ENCODE data around the gene SORBS2. TPM values are rescaled to one million over a fixed set of nuclear protein-coding genes. Genes with fewer than 3 reads are reported as not detected.

The SORBS2 gene
- total and polyA plus RNA-seq, 2 of the 8 experiments (the other 6 are each of a cell fraction or from before 2014, with no cell fraction given) = 73.0 to 87.1 TPM

GRCh38 chr4:185677637-185678314, 134.2 kb downstream of the SORBS2 start:
- ChIA-PET CTCF (ENCODE audit: partially characterized antibody) (interaction anchor here (0.5 to 0.6 kb wide), 3 partner anchors 63 to 355 kb away, joined by 3 read pairs; no protein-coding TSS in a partner anchor), POLR2A (ENCODE audit: partially characterized antibody) (no interaction called here)
- H3K56ac ChIP-seq (replicated peaks; ENCODE audit: insufficient read length, low read depth, low read length) = no peak overlapping the region
- no peak overlapping the region for H2BK5ac ChIP-seq (ENCODE audit: low read depth, low read length)
- H3K23me2 ChIP-seq (ENCODE audit: low read depth, low read length) = no peaks in the 10 kb centered on the region
- no peak overlapping the region for H2AFZ ChIP-seq (ENCODE audit: low read length)
- no peak overlapping the region for H3K4ac ChIP-seq (replicated peaks; ENCODE audit: insufficient read length, low read depth, low read length)
- no peak overlapping the region for H3K4me3 ChIP-seq (ENCODE audit: extremely low read depth in 1 of 4, insufficient read depth in 2 of 4, low read depth in 3 of 4, low read length in 4 of 4)
- no peak overlapping the region for H3K9ac ChIP-seq (replicated peaks in 1 of 4; ENCODE audit: extremely low read depth in 1 of 4, low read depth in 3 of 4, low read length in 3 of 4)
- no peak for DNase-seq (ENCODE audit: low read depth in 1 of 2, low spot score in 2 of 2)
- H2BK120ac ChIP-seq (replicated peaks; ENCODE audit: low read depth, low read length) = no peak overlapping the region
- H3K4me2 ChIP-seq (ENCODE audit: insufficient read depth in 1 of 2, low read depth in 2 of 2, low read length in 2 of 2) = no peak overlapping the region
- no peak overlapping the region for H4K8ac ChIP-seq (ENCODE audit: extremely low read depth, insufficient read depth, low read length)
- 91% methylated on average over 1 of the region's 1 CpG; no CpG with 5 or more reads in 1 of the 2 experiments for WGBS, 2 experiments (ENCODE audit: extremely low coverage in 1 of 2, insufficient coverage in 1 of 2, insufficient read length in 1 of 2, insufficient replicate concordance in 2 of 2, low coverage in 1 of 2, low lambda C conversion rate in 2 of 2, missing lambda C conversion rate in 1 of 2)
- H2BK15ac ChIP-seq (ENCODE audit: low read length) = no peak overlapping the region
- H3K4me1 ChIP-seq (replicated peaks in 1 of 4; ENCODE audit: control insufficient read depth in 3 of 4, insufficient read depth in 4 of 4, low read length in 3 of 4) = peaks cover 0 to 3% (median 1%) of the 10 kb centered on the region in 4 experiments; a peak in 3 of 7 replicates
- no peaks in the 10 kb centered on the region for H3K79me1 ChIP-seq (ENCODE audit: low read depth, low read length)
- no peak overlapping the region for H2BK20ac ChIP-seq (ENCODE audit: low read length)
- H3K9me3 ChIP-seq (ENCODE audit: insufficient read depth in 2 of 2, low read depth in 1 of 2, low read length in 1 of 2) = no peaks in the 10 kb centered on the region
- no peaks in the 10 kb centered on the region for H3K79me2 ChIP-seq (ENCODE audit: control insufficient read depth in 1 of 2, insufficient read depth in 2 of 2, low read length in 2 of 2)
- no peak for FAIRE-seq
- no peak overlapping the region for H2AK5ac ChIP-seq (ENCODE audit: low read depth, low read length)
- no peak overlapping the region for H2BK12ac ChIP-seq (ENCODE audit: low read depth, low read length)
- H3K18ac ChIP-seq (ENCODE audit: extremely low read depth, low read length) = no peak overlapping the region
- no peaks in the 10 kb centered on the region for H3K27me3 ChIP-seq (replicated peaks in 1 of 4; ENCODE audit: control insufficient read depth in 3 of 4, extremely low read depth in 1 of 4, insufficient read depth in 3 of 4, low read length in 3 of 4)
- no peaks in the 10 kb centered on the region for H4K20me1 ChIP-seq (replicated peaks in 1 of 2; ENCODE audit: control insufficient read depth in 1 of 2, insufficient read depth in 2 of 2, low read length in 2 of 2)
- H4K5ac ChIP-seq (ENCODE audit: insufficient read length, low read depth, low read length) = no peak overlapping the region
- H3K36me3 ChIP-seq (ENCODE audit: control insufficient read depth in 2 of 4, insufficient read depth in 4 of 4, low read length in 3 of 4) = peaks cover 0 to 10% (median 0%) of the 10 kb centered on the region in 4 experiments; a peak in 2 of 8 replicates
- no peak overlapping the region for H4K91ac ChIP-seq (replicated peaks; ENCODE audit: insufficient read length, low read length)
- H3K23ac ChIP-seq (ENCODE audit: insufficient read length) = no peak overlapping the region
- no peak overlapping the region for H3K27ac ChIP-seq (ENCODE audit: low read depth, low read length)
- TF ChIP-seq MAFK (IDR thresholded peaks at IDR 0.05; ENCODE audit: low read depth, low read length) (peak; percentile 9; the same call in 1 of the 2 replicates), EZH2 (IDR thresholded peaks at IDR 0.05; ENCODE audit: low read depth, low read length, severe bottlenecking) (no peak), RAD21 (IDR thresholded peaks at IDR 0.05 in 1 of 2, conservative IDR thresholded peaks at IDR 0.05 in 1 of 2; ENCODE audit: low read depth in 2 of 2, low read length in 2 of 2) (no peak)
- no peak overlapping the region for H3K14ac ChIP-seq (ENCODE audit: insufficient read length)
